Lower leg skin (tissue), 3 donors: ENCODE data around the gene PCDH17.

ENCODE experiments used
- CTCF ChIP-seq, 3 donors: fragments of 450-650 bp; IDR thresholded peaks; one replicate each; pipeline ENCODE4 v1.5.1; 2016; ENCODE audit warnings: antibody characterized with exemption in 3 of 3, mild to moderate bottlenecking in 3 of 3, moderate library complexity in 2 of 3
- POLR2A ChIP-seq, 2 donors: fragments of 450-650 bp; IDR thresholded peaks; one replicate each; pipeline ENCODE4 v1.6.1; 2016 to 2017; ENCODE audit warnings: antibody characterized with exemption in 2 of 2, mild to moderate bottlenecking in 1 of 2, moderate library complexity in 1 of 2

GRCh38 chr13:57641051-57641450 is 9.5 kb downstream of the PCDH17 start:
- TF ChIP-seq POLR2A (IDR thresholded peaks at IDR 0.05) (no peak), CTCF (IDR thresholded peaks at IDR 0.05) (no peak)
